Neural progenitor cell (in vitro differentiated cells): ENCODE measurements around the gene RTN4R.

ENCODE experiments used
- EZH2 ChIP-seq: fragments of 200-600 bp; sonication (generic); IDR thresholded peaks from 2 replicates; pipeline ENCODE4 v1.6.1; 2017; ENCODE audit warnings: antibody characterized with exemption, mild to moderate bottlenecking, moderate library complexity
- EZH2phosphoT487 ChIP-seq: fragments of 200-600 bp; sonication (generic); IDR thresholded peaks from 2 replicates; pipeline ENCODE4 v1.6.1; 2017; ENCODE audit warnings: antibody characterized with exemption

DNA sequence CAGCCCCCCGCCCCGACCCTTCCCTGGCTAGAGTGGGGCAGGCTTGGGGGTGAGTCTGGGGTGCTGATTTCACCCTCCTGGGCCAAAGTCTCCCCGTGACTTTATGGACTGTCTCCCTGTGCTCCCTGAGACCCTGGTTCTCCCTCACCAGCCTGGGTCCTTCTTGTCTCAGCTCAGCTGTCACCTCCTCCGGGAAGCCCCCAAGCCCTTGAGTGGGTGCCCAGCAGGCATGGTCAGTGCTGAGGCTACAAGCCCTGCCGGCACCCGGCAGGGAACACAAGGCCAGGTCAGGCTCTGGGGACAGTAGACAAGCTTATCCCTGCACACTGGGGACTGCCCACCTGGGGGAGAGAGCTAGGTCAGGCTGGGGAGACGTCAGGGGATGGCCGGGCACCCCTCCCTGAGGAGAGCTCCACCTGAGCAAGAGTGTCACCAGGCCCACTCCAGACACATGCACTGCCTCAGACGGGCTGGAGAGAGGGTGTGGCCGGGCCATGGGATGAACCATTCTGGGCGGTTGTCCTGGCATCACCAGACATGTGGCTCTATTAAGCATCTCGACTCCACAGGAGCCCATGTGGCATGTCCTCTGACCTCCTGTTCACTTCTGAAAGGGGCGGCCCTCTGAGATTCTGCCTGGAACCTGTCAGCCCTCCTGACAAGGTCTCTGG, 22.6 kb upstream of the RTN4R start:
- no peak for TF ChIP-seq EZH2phosphoT487
- TF ChIP-seq EZH2 = no peak
